Retinal pigment epithelial cell (primary cell): Measurements from ENCODE around the gene ALAS1.

ENCODE experiments used
- DNase-seq: peaks from one replicate; pipeline ENCODE4 v3.0.0-alpha.2; 2010; ENCODE audit warnings: low read depth
- H3K4me3 ChIP-seq: 2 replicates; pipeline ENCODE4 v1.5.1; 2011; ENCODE audit warnings: mild to moderate bottlenecking, low read length, control low read depth, moderate library complexity
- TF ChIP-seq, protein P1 (sequence below): conservative IDR thresholded peaks from 2 replicates; pipeline ENCODE4 v1.5.1; 2011; ENCODE audit warnings: low read depth, low read length, control low read depth, inconsistent platforms

Gene ALAS1

DNA sequence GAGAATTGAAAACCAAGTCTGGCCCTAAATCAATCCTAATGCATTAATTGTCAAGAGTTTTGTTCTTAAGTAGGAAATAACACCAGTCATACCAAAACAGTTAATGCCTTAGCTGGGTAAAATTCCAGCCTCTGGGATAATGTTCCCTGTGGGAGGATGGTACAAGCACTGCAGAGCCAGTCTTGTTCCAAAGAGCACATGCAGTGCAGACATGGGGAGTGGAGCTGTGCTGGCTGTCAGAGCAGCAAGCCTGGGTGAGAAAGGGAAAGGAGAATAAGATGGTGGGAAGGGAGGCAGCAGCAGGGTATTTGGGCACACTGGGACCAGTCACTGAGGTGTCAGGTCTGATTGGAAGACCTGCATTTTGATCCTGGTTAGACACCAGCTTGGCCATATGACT, 12.1 kb downstream of the ALAS1 start:
- TF ChIP-seq, protein P1, sequence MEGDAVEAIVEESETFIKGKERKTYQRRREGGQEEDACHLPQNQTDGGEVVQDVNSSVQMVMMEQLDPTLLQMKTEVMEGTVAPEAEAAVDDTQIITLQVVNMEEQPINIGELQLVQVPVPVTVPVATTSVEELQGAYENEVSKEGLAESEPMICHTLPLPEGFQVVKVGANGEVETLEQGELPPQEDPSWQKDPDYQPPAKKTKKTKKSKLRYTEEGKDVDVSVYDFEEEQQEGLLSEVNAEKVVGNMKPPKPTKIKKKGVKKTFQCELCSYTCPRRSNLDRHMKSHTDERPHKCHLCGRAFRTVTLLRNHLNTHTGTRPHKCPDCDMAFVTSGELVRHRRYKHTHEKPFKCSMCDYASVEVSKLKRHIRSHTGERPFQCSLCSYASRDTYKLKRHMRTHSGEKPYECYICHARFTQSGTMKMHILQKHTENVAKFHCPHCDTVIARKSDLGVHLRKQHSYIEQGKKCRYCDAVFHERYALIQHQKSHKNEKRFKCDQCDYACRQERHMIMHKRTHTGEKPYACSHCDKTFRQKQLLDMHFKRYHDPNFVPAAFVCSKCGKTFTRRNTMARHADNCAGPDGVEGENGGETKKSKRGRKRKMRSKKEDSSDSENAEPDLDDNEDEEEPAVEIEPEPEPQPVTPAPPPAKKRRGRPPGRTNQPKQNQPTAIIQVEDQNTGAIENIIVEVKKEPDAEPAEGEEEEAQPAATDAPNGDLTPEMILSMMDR: no peak
- DNase-seq: no peak

DNA sequence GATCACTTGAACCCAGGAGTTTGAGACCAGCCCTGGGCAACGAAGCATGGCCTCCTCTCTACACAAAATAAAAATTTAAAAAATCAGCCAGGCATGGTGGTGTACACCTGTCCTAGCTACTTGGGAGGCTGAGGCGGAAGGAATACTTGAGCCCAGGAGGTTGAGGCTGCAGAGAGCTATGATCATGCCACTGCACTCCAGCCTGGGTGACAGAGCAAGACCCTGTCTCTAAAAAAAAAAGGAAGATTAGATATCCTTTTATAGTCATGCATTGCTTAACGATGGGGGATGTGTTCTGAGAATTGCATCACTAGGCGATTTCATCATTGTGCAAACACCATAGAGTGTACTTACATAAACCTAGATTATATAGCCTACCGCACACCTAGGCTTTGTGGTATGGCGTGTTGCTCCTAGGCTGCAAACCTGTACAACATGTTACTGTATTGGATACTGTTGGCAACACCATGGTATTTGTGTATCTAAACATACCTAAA, 12.6 kb downstream of the ALAS1 start:
- TF ChIP-seq, protein P1: no peak
- no peak overlapping the region for H3K4me3 ChIP-seq
- no peak for DNase-seq

More for the DNA sequence above, 12.1 kb downstream of the ALAS1 start:
- no peak overlapping the region for H3K4me3 ChIP-seq

DNA sequence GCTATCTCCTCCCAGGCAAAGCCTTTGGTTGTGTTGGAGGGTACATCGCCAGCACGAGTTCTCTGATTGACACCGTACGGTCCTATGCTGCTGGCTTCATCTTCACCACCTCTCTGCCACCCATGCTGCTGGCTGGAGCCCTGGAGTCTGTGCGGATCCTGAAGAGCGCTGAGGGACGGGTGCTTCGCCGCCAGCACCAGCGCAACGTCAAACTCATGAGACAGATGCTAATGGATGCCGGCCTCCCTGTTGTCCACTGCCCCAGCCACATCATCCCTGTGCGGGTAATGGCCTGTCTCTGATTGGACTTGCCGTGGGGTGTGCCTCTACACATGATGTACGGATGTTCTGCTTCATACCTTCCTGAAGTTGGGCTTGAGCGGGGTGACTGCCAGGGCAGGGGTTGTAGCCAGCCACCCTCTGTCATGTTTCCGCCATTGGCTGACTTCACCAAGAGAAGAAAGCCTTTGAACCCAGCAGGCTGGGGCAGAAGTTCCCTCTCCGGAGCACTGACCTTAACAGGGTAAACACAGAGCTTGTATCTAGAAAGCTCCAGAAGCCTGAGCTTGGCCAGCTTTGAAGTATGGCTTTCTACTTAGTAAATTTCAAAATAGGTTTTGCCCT, 13.4 kb downstream of the ALAS1 start:
- no peak for DNase-seq
- H3K4me3 ChIP-seq: no peak overlapping the region
- TF ChIP-seq, protein P1: no peak

DNA sequence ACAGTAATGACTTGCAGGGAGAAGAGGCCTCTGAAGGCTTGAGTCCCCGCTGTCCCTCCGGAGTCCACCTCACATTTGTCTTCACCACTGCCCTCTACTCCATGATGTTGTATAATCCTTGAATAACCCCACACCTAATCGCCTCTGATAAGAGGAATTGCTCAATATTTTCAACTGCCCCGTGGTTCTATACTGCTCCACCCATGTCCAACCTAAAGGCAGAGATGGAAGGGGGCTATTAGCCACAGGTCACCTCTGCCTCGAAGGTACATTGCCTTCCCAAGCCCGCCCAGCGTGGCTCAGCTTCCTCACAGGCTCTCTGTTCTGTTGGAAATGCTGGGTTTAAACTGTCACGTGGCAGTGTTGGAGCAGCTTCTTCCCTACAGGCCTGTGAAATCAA, 15.0 kb downstream of the ALAS1 start:
- DNase-seq: no peak
- TF ChIP-seq, protein P1: no peak
- H3K4me3 ChIP-seq: no peak overlapping the region

DNA sequence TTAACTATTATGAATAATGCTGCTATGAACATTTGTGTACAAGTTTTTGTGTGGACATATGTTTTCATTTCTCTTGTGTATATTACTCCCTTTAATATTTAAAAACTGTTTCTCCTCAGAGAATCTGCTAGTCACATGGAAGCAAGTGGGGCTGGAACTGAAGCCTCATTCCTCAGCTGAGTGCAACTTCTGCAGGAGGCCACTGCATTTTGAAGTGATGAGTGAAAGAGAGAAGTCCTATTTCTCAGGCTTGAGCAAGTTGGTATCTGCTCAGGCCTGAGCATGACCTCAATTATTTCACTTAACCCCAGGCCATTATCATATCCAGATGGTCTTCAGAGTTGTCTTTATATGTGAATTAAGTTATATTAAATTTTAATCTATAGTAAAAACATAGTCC, 15.9 kb downstream of the ALAS1 start:
- no peak overlapping the region for H3K4me3 ChIP-seq
- TF ChIP-seq, protein P1: no peak
- DNase-seq: no peak

DNA sequence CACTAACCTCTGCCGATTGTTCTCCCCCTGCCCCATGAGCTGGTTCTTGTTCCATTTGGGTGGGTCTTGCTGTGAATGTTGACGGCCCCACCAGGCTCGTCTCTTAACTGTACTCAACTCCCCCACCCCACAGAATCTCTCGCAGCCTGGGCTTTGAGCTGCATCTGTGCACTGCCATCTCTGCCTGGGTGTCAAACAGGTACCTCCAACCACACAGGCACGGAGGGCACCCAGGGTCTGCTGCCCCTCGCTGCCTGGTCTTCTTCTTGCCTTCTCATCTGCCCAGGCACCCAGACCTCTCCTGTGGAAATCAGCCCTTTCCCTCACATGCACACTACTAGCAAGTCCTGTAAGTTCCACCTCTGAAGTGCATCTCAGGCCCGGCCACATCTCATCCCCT, 17.4 kb downstream of the ALAS1 start:
- TF ChIP-seq, protein P1: no peak
- H3K4me3 ChIP-seq: no peak overlapping the region
- DNase-seq: no peak
